ENCODE measurements around the gene MED26.
A peak's percentile ranks its signal among the peaks of the same experiment; 100 is the strongest.

Gene MED26

DNA sequence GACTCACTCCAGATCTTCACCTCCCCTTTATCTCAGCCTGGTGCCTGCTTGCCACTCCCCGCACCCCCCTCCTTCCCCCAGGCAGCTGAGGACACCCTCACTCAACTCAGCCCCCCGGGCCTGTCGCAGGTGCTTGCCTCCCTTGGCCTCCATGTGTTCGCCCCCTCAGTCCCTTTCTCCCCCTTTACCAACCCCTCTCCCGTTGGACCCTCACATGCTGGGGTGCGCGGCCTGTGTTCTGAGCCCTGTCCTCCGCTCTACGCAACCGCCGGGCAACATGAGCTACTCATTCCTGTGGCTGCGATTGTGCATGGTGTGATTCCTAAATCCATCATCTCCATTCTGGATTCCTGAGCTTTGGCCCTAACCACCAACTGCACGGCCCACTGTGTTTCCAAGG is 90.9 kb downstream of the MED26 start:
- Histone ChIP-seq H3K9ac (ENCODE audit: low read depth, low read length) (no peak overlapping the region), H3K79me2 (ENCODE audit: insufficient read depth, low read length) (peaks cover 78% of the 10 kb centered on the region)

DNA sequence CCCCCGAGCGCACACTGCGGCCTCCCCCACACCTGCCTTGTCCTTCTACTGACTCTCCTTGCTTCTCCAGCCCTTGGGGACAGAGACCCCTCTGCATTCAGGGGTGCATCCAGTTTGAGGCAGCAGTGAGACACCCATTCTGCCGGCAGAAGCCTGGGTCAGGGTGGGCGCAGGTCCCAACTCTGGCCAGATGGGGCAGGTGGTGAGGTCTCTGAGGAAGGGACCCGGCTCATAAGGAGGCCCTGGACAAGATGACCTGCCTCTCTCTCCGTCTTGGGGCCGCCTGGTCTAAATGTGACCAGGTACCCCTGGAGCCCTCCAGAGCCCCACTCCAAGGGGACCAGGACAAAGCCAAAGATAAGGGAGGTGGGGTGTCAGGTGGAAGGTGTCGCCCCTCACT is 91.9 kb downstream of the MED26 start:
- Histone ChIP-seq H3K36me3 (ENCODE audit: insufficient read depth, low read length) (peaks cover 94% of the 10 kb centered on the region), H3K79me2 (ENCODE audit: insufficient read depth, low read length) (peaks cover 68% of the 10 kb centered on the region), H3K4me2 (ENCODE audit: insufficient read depth, low read length) (no peak overlapping the region), H2AFZ (ENCODE audit: low read depth, low read length) (no peak overlapping the region), H3K9me3 (ENCODE audit: insufficient read depth, low read length, severe bottlenecking) (no peaks in the 10 kb centered on the region), H3K9ac (ENCODE audit: low read depth, low read length) (no peak overlapping the region), H3K4me3 (ENCODE audit: low read depth in 1 of 2, low read length in 2 of 2) (no peak overlapping the region), H3K27ac (ENCODE audit: low read length) (no peak overlapping the region), H3K4me1 (ENCODE audit: insufficient read depth, low read length) (peaks cover 26% of the 10 kb centered on the region), H4K20me1 (ENCODE audit: insufficient read depth, low read length) (peaks cover 87% of the 10 kb centered on the region), H3K27me3 (ENCODE audit: insufficient read depth, low read length, poor library complexity) (no peaks in the 10 kb centered on the region)
- DNase-seq (no peak), ATAC-seq (ENCODE audit: insufficient read depth, low read depth) (no peak)
- TF ChIP-seq, protein P1, sequence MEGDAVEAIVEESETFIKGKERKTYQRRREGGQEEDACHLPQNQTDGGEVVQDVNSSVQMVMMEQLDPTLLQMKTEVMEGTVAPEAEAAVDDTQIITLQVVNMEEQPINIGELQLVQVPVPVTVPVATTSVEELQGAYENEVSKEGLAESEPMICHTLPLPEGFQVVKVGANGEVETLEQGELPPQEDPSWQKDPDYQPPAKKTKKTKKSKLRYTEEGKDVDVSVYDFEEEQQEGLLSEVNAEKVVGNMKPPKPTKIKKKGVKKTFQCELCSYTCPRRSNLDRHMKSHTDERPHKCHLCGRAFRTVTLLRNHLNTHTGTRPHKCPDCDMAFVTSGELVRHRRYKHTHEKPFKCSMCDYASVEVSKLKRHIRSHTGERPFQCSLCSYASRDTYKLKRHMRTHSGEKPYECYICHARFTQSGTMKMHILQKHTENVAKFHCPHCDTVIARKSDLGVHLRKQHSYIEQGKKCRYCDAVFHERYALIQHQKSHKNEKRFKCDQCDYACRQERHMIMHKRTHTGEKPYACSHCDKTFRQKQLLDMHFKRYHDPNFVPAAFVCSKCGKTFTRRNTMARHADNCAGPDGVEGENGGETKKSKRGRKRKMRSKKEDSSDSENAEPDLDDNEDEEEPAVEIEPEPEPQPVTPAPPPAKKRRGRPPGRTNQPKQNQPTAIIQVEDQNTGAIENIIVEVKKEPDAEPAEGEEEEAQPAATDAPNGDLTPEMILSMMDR (IDR thresholded peaks at IDR 0.05; ENCODE audit: borderline replicate concordance, extremely low read depth, low read length, poor library complexity, severe bottlenecking), result no peak
- TF ChIP-seq EZH2 (IDR thresholded peaks at IDR 0.05; ENCODE audit: borderline replicate concordance, low read depth, low read length, severe bottlenecking), result no peak

More for the DNA sequence above, 90.9 kb downstream of the MED26 start:
- H2AFZ ChIP-seq (ENCODE audit: low read depth, low read length), result no peak overlapping the region
- peaks cover 30% of the 10 kb centered on the region for H3K4me1 ChIP-seq (ENCODE audit: insufficient read depth, low read length)
- H4K20me1 ChIP-seq (ENCODE audit: insufficient read depth, low read length), result peaks cover 86% of the 10 kb centered on the region
- H3K27ac ChIP-seq (ENCODE audit: low read length), result no peak overlapping the region
- H3K4me3 ChIP-seq (ENCODE audit: low read depth in 1 of 2, low read length in 2 of 2), result no peak overlapping the region
- TF ChIP-seq, protein P1 (IDR thresholded peaks at IDR 0.05; ENCODE audit: borderline replicate concordance, extremely low read depth, low read length, poor library complexity, severe bottlenecking), result no peak
- no peak for TF ChIP-seq EZH2 (IDR thresholded peaks at IDR 0.05; ENCODE audit: borderline replicate concordance, low read depth, low read length, severe bottlenecking)
- no peaks in the 10 kb centered on the region for H3K9me3 ChIP-seq (ENCODE audit: insufficient read depth, low read length, severe bottlenecking)
- DNase-seq (no peak), ATAC-seq (ENCODE audit: insufficient read depth, low read depth) (no peak)
- peak overlapping the region; percentile 32; the same call in 1 of the 2 replicates for H3K4me2 ChIP-seq (ENCODE audit: insufficient read depth, low read length)
- H3K27me3 ChIP-seq (ENCODE audit: insufficient read depth, low read length, poor library complexity), result no peaks in the 10 kb centered on the region
- peaks cover 92% of the 10 kb centered on the region for H3K36me3 ChIP-seq (ENCODE audit: insufficient read depth, low read length)

DNA sequence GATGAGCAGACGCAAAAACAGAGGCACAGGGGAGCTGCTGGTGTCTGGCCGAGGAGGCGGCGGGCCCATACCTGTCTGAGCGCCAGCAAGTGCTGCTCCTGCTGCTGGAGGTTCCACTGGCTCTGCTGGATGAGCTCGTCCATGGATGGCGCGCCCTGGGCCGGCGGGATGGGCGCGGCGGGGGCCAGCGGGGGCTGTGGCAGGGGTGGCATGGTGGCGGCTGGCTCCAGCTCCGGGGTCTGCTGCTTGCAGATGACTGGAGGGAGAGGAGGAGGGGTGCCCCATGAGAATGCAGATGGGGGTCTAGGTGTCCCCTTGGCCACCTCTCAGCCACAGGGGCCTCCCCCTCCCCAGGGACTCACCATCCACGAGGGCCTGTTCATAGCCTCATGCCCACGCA is 92.6 kb downstream of the MED26 start:
- Histone ChIP-seq H3K79me2 (ENCODE audit: insufficient read depth, low read length) (peaks cover 62% of the 10 kb centered on the region), H3K27ac (ENCODE audit: low read length) (no peak overlapping the region), H2AFZ (ENCODE audit: low read depth, low read length) (no peak overlapping the region), H4K20me1 (ENCODE audit: insufficient read depth, low read length) (peaks cover 86% of the 10 kb centered on the region), H3K36me3 (ENCODE audit: insufficient read depth, low read length) (peaks cover 94% of the 10 kb centered on the region), H3K4me2 (ENCODE audit: insufficient read depth, low read length) (no peak overlapping the region), H3K9me3 (ENCODE audit: insufficient read depth, low read length, severe bottlenecking) (no peaks in the 10 kb centered on the region), H3K4me1 (ENCODE audit: insufficient read depth, low read length) (peaks cover 18% of the 10 kb centered on the region), H3K27me3 (ENCODE audit: insufficient read depth, low read length, poor library complexity) (no peaks in the 10 kb centered on the region), H3K9ac (ENCODE audit: low read depth, low read length) (no peak overlapping the region), H3K4me3 (ENCODE audit: low read depth in 1 of 2, low read length in 2 of 2) (no peak overlapping the region)
- ATAC-seq (ENCODE audit: insufficient read depth, low read depth) (no peak), DNase-seq (no peak)
- no peak for TF ChIP-seq EZH2 (IDR thresholded peaks at IDR 0.05; ENCODE audit: borderline replicate concordance, low read depth, low read length, severe bottlenecking)
- TF ChIP-seq, protein P1 (IDR thresholded peaks at IDR 0.05; ENCODE audit: borderline replicate concordance, extremely low read depth, low read length, poor library complexity, severe bottlenecking), result no peak
